Astrocyte of the cerebellum (primary cell): Measurements from ENCODE around the gene SEPTIN1.

Experiments
- DNase-seq: peaks from one replicate; pipeline ENCODE4 v3.0.0-alpha.2; 2011; ENCODE audit warnings: low read depth
- H3K4me3 ChIP-seq: 2 replicates; pipeline ENCODE4 v1.5.1; 2011; ENCODE audit warnings: mild to moderate bottlenecking, low read depth, low read length, moderate library complexity
- CTCF ChIP-seq: IDR thresholded peaks from 2 replicates; pipeline ENCODE4 v1.5.1; 2012; ENCODE audit warnings: low read length, low read depth, moderate library complexity, mild to moderate bottlenecking; ENCODE audit errors: missing control alignments
- in situ Hi-C: cut with HindIII; loops from 2 replicates; pipeline ENCODE4 v1.10.0; 2017; ENCODE audit warnings: low sequenced_read_pairs

SEPTIN1 gene

GRCh38 chr16:30382111-30382881 lies at the start of gene SEPTIN1:
SEPTIN1 (minus strand) TSS chr16:30382561; CDS start chr16:30382542, 19 bp downstream.
- DNase-seq: no peak
- in situ Hi-C loops: no loop called here
- no peak for TF ChIP-seq CTCF
- no peak within 1 kb of the TSS for H3K4me3 ChIP-seq

- H3K4me3 ChIP-seq: no peak overlapping the region
- no peak for DNase-seq
- TF ChIP-seq CTCF: no peak
Observed at GRCh38 chr16:30430428-30430970, 48.1 kb upstream of the SEPTIN1 start.

GRCh38 chr16:30429678-30430427 lies 47.5 kb upstream of the SEPTIN1 start, which contains the start of gene DCTPP1:
DCTPP1 (minus strand) TSS chr16:30430030; CDS start chr16:30429980, 50 bp downstream.
- H3K4me3 ChIP-seq: peak within 1 kb of the TSS; percentile 56
- peak; percentile 85 for TF ChIP-seq CTCF
- in situ Hi-C loops: no loop called here
- DNase-seq: peak; percentile 98

More at GRCh38 chr16:30430428-30430970, 48.1 kb upstream of the SEPTIN1 start:
- in situ Hi-C loops: no loop called here

- peak overlapping the region; percentile 56 for H3K4me3 ChIP-seq
- in situ Hi-C loops: no loop called here
- no peak for DNase-seq
- TF ChIP-seq CTCF: no peak
Observed at GRCh38 chr16:30429418-30429677, 47.0 kb upstream of the SEPTIN1 start.

GRCh38 chr16:30428055-30428454 lies 45.7 kb upstream of the SEPTIN1 start:
- H3K4me3 ChIP-seq: no peak overlapping the region
- in situ Hi-C loops: no loop called here
- no peak for TF ChIP-seq CTCF
- no peak for DNase-seq

GRCh38 chr16:30421010-30421409 lies 38.6 kb upstream of the SEPTIN1 start:
- in situ Hi-C loops: no loop called here
- no peak overlapping the region for H3K4me3 ChIP-seq

More at GRCh38 chr16:30421010-30421409, 38.6 kb upstream of the SEPTIN1 start:
- DNase-seq: no peak
- TF ChIP-seq CTCF: no peak
